K562 (cell line): ENCODE measurements around the gene ANO2. TPM values are rescaled to one million over a fixed set of nuclear protein-coding genes. Genes with fewer than 3 reads are reported as not detected.

Source experiments
- ATAC-seq: fragments of 200-7000 bp; cut with Tn5 transposase; 3 replicates; pipeline ENCODE4 v1.9.1; 2020; ENCODE audit warnings: moderate library complexity
- BruUV-seq: library from RNA; stranded (reverse); fragments of 400-500 nt; replicated peaks from 2 replicates; lab custom pipeline; 2021; lab: Mats Ljungman, UMichigan
- CTCF ChIA-PET: fragments of 300-600 bp; formaldehyde crosslinking; extraction: SDS; loops from one replicate; lab custom pipeline; 2021; ENCODE audit warnings: low intra/inter-chr PET ratio; lab: Yijun Ruan, JAX
- POLR2A ChIA-PET: fragments of 300-600, 350-650 bp; sonication (Branson Sonifier 250); formaldehyde crosslinking; extraction: SDS; loops from one replicate; lab custom pipeline; 2021; ENCODE audit warnings: antibody characterized with exemption, inconsistent platforms; lab: Yijun Ruan, JAX
- DNase-seq, 4 experiments: peaks; one replicate each; pipeline versions ENCODE4 v3.0.0 to v3.0.0-alpha.2; 2011 to 2018; ENCODE audit warnings: low spot score in 3 of 4, mixed read lengths in 3 of 4; ENCODE audit errors: extremely low read depth in 1 of 4
- FAIRE-seq: peaks from 2 replicates; lab custom pipeline; 2011; peaks lifted over from hg19 to GRCh38; lab: Jason Lieb, UNC
- H2AFZ ChIP-seq: 2 replicates; pipeline ENCODE4 v1.6.0; 2011; ENCODE audit warnings: low read depth, low read length, control low read depth, inconsistent platforms
- H3K27ac ChIP-seq: fragments of 200-600 bp; 3 replicates; pipeline ENCODE4 v1.8.0; 2011; ENCODE audit warnings: low read depth, mild to moderate bottlenecking, control low read depth, inconsistent platforms, low read length, moderate library complexity, mixed read lengths; ENCODE audit errors: extremely low read depth
- H3K27me3 ChIP-seq, 2 experiments: fragments of 300-600 bp in 1 of 2; 2 replicates in 1 of 2; 3 replicates in 1 of 2; pipeline versions ENCODE4 v1.6.0 to v1.8.0; 2011; ENCODE audit warnings: inconsistent platforms in 2 of 2, low read length in 2 of 2, mild to moderate bottlenecking in 1 of 2, mixed read lengths in 1 of 2, moderate library complexity in 1 of 2; ENCODE audit not compliant: control insufficient read depth in 2 of 2, insufficient read depth in 2 of 2
- H3K36me3 ChIP-seq: fragments of 300-600 bp; 3 replicates; pipeline ENCODE4 v1.8.0; 2011; ENCODE audit warnings: mild to moderate bottlenecking, low read length, inconsistent platforms; ENCODE audit not compliant: control insufficient read depth, insufficient read depth
- H3K4me1 ChIP-seq, 2 experiments: fragments of 200-600 bp in 1 of 2; replicated peaks in 1 of 2; 2 replicates in 1 of 2; 3 replicates in 1 of 2; pipeline versions ENCODE4 v1.5.1 to v1.8.0; 2011; ENCODE audit warnings: inconsistent platforms in 2 of 2, low read length in 2 of 2, mild to moderate bottlenecking in 1 of 2, mixed read lengths in 1 of 2, moderate library complexity in 1 of 2; ENCODE audit not compliant: control insufficient read depth in 2 of 2, insufficient read depth in 2 of 2
- H3K4me2 ChIP-seq: 2 replicates; pipeline ENCODE4 v1.6.1; 2011; ENCODE audit warnings: low read length, control low read depth, inconsistent platforms, mixed read lengths; ENCODE audit not compliant: insufficient read depth
- H3K4me3 ChIP-seq: fragments of 200-600 bp; sonication (generic), shearing (Covaris generic); 2 replicates; pipeline ENCODE4 v1.5.1; 2016; ENCODE audit warnings: control low read depth, inconsistent platforms
- H3K79me2 ChIP-seq: fragments of 200-600 bp; 3 replicates; pipeline ENCODE4 v1.8.0; 2011; ENCODE audit warnings: low read length, inconsistent platforms; ENCODE audit not compliant: control insufficient read depth, insufficient read depth
- H3K9ac ChIP-seq, 2 experiments: 2 replicates each; pipeline versions ENCODE4 v1.6.0 to v1.6.1; 2011; ENCODE audit warnings: low read depth in 2 of 2, low read length in 2 of 2, control low read depth in 1 of 2, inconsistent platforms in 1 of 2, mild to moderate bottlenecking in 1 of 2, mixed read lengths in 1 of 2; ENCODE audit not compliant: insufficient read depth in 1 of 2
- H3K9me1 ChIP-seq: one replicate; pipeline ENCODE4 v1.6.0; 2011; ENCODE audit warnings: inconsistent platforms, mild to moderate bottlenecking, low read length, moderate library complexity; ENCODE audit not compliant: control insufficient read depth, insufficient read depth
- H3K9me3 ChIP-seq: replicated peaks from 2 replicates; pipeline ENCODE4 v1.5.1; 2011; ENCODE audit warnings: low read depth, low read length, inconsistent platforms; ENCODE audit not compliant: control insufficient read depth, insufficient read depth
- H4K20me1 ChIP-seq: replicated peaks from 2 replicates; pipeline ENCODE4 v1.6.1; 2011; ENCODE audit warnings: low read length, inconsistent platforms, mixed read lengths; ENCODE audit not compliant: control insufficient read depth, insufficient read depth
- ELK1 ChIP-seq: sonication (generic); formaldehyde crosslinking; IDR thresholded peaks from 2 replicates; pipeline ENCODE4 v1.8.1; 2022; ENCODE audit warnings: missing genetic modification reagents
- HMGXB4 ChIP-seq: sonication (generic); formaldehyde crosslinking; IDR thresholded peaks from 2 replicates; pipeline ENCODE4 v1.8.1; 2023; ENCODE audit warnings: mild to moderate bottlenecking, missing genetic modification reagents
- KAT8 ChIP-seq: fragments of 450-650 bp; IDR thresholded peaks from 2 replicates; pipeline ENCODE4 v1.6.1; 2016; ENCODE audit warnings: low read depth, mild to moderate bottlenecking
- MCM5 ChIP-seq: fragments of 450-650 bp; IDR thresholded peaks from 2 replicates; pipeline ENCODE4 v1.6.1; 2016; ENCODE audit warnings: low read depth
- MECOM ChIP-seq: fragments of 250-450 bp; sonication (Bioruptor Pico); IDR thresholded peaks from 2 replicates; pipeline ENCODE4 v1.8.0; 2022; ENCODE audit warnings: inconsistent platforms
- NFXL1 ChIP-seq: fragments of 450-650 bp; formaldehyde crosslinking; IDR thresholded peaks from 2 replicates; pipeline ENCODE4 v1.4.0; 2021; ENCODE audit warnings: mild to moderate bottlenecking
- NUFIP1 ChIP-seq: fragments of 450-650 bp; IDR thresholded peaks from 2 replicates; pipeline ENCODE4 v1.6.1; 2018; ENCODE audit not compliant: partially characterized antibody
- RREB1 ChIP-seq: fragments of 250-450 bp; sonication (Bioruptor Pico); IDR thresholded peaks from 2 replicates; pipeline ENCODE4 v1.4.0; 2020
- SIX5 ChIP-seq, 2 experiments: IDR thresholded peaks; 2 replicates each; pipeline ENCODE4 v1.6.1; 2011; ENCODE audit warnings: low read length in 2 of 2, borderline replicate concordance in 1 of 2, low read depth in 1 of 2, mild to moderate bottlenecking in 1 of 2, moderate library complexity in 1 of 2; ENCODE audit not compliant: insufficient read depth in 1 of 2
- SMAD2 ChIP-seq: fragments of 150-350 bp; IDR thresholded peaks from 2 replicates; pipeline ENCODE4 v1.6.1; 2014; ENCODE audit warnings: low read depth, mild to moderate bottlenecking, low read length
- SMARCE1 ChIP-seq: fragments of 450-650 bp; IDR thresholded peaks from 2 replicates; pipeline ENCODE4 v1.7.1; 2016; ENCODE audit warnings: mild to moderate bottlenecking
- SOX6 ChIP-seq: fragments of 450-650 bp; IDR thresholded peaks from 2 replicates; pipeline ENCODE4 v1.6.1; 2014; ENCODE audit warnings: mild to moderate bottlenecking
- TCF7L2 ChIP-seq: fragments of 150-350 bp; IDR thresholded peaks from 2 replicates; pipeline ENCODE4 v1.6.1; 2016; ENCODE audit warnings: low read depth, mild to moderate bottlenecking, low read length, moderate library complexity
- ZFPM2 ChIP-seq: fragments of 250-450 bp; sonication (Bioruptor Pico); IDR thresholded peaks from 2 replicates; pipeline ENCODE4 v1.5.1; 2022; ENCODE audit warnings: mild to moderate bottlenecking
- ZFX ChIP-seq: sonication (generic); formaldehyde crosslinking; IDR thresholded peaks from 2 replicates; pipeline ENCODE4 v1.8.0; 2022; ENCODE audit warnings: mild to moderate bottlenecking, missing genetic modification reagents, moderate library complexity
- ZNF165 ChIP-seq: fragments of 250-450 bp; sonication (Bioruptor Pico); IDR thresholded peaks from 2 replicates; pipeline ENCODE4 v1.4.0; 2020; ENCODE audit warnings: borderline replicate concordance
- WGBS: fragments of 100-300 bp; shearing (Covaris generic); methylation state at CpG from one replicate; pipeline ENCODE4 v1.1.6; 2016; ENCODE audit warnings: low coverage, mixed read lengths; ENCODE audit not compliant: insufficient coverage; ENCODE audit errors: missing lambda C conversion rate; 5-methylcytosine and 5-hydroxymethylcytosine counted together
- in situ Hi-C: fragments of 300-500 bp; cut with MboI; formaldehyde crosslinking; loops from 4 replicates; pipeline ENCODE4 v1.15.0; 2018; ENCODE audit warnings: inconsistent platforms, mixed read lengths
- intact Hi-C: fragments of 100-400 bp; cut with micrococcal nuclease; formaldehyde crosslinking; loops from 2 replicates; pipeline ENCODE4 v1.14.2; 2022
- polyA plus RNA-seq, 8 experiments: library from polyadenylated mRNA; depleted of rRNA in 4 of 8; stranded (reverse) in 5 of 8; unstranded in 3 of 8; fragments of >200 nt; fragmentation: Nextera tagmentation in 2 of 8; fragmentation: Illumina TruSeq in 1 of 8; extraction: Ambion mirVana in 2 of 8; extraction: Trizol in 1 of 8; gene quantifications; 2 replicates each; pipeline versions ENCODE4 v1.2.1 to v1.2.3, GENCODE V29; 2011 to 2014; ENCODE audit warnings: inconsistent platforms in 1 of 8, missing spikeins in 1 of 8
- total RNA-seq, 7 experiments: library from RNA; depleted of rRNA in 6 of 7; stranded (reverse); fragments of >200 nt in 6 of 7; fragmentation: Illumina TruSeq in 2 of 7; extraction: Trizol in 2 of 7; gene quantifications; 2 replicates each; pipeline versions ENCODE4 v1.2.1 to v1.2.3, GENCODE V29; 2011 to 2021; ENCODE audit warnings: low replicate concordance in 1 of 7

The ANO2 gene
- total and polyA plus RNA-seq, 9 of the 15 experiments (the other 6 are each of a cell fraction or from before 2014, with no cell fraction given): 0.64 TPM; not detected in 8

GRCh38 chr12:5705791-5706190, 239.3 kb downstream of the ANO2 start:
- no peaks in the 10 kb centered on the region for H3K27me3 ChIP-seq
- DNase-seq (no peak), ATAC-seq (no peak), FAIRE-seq (no peak)
- intact Hi-C loops: no loop called here
- POLR2A ChIA-PET: no interaction called here
- no peak for TF ChIP-seq SOX6
- TF ChIP-seq NFXL1: no peak
- no peak for TF ChIP-seq ZNF165 (CRISPR knock-in tag)
- no peak for TF ChIP-seq NUFIP1
- no peak for TF ChIP-seq TCF7L2
- TF ChIP-seq RREB1 (CRISPR knock-in tag): no peak
- TF ChIP-seq SMARCE1: no peak
- no peak for TF ChIP-seq ELK1
- no peak for TF ChIP-seq ZFX (CRISPR knock-in tag)
- TF ChIP-seq HMGXB4 (CRISPR knock-in tag): no peak
- no peak for TF ChIP-seq ZFPM2
- no peak for TF ChIP-seq SMAD2
- TF ChIP-seq MECOM (CRISPR knock-in tag): no peak
- no peak for TF ChIP-seq MCM5
- no peak for TF ChIP-seq SIX5 (IDR thresholded peaks at IDR 0.05; ENCODE audit: borderline replicate concordance in 1 of 2, insufficient read depth in 1 of 2, low read depth in 1 of 2, low read length in 2 of 2)
- no peak for TF ChIP-seq KAT8
- H3K79me2 ChIP-seq: no peaks in the 10 kb centered on the region
- WGBS: 9% methylated on average over 6 of the region's 9 CpGs
- H4K20me1 ChIP-seq: no peaks in the 10 kb centered on the region
- no peak overlapping the region for H3K4me2 ChIP-seq
- H3K36me3 ChIP-seq: no peaks in the 10 kb centered on the region
- no peaks in the 10 kb centered on the region; a peak in 1 of 5 replicates for H3K4me1 ChIP-seq
- H3K4me3 ChIP-seq: no peak overlapping the region
- H3K27ac ChIP-seq: no peak overlapping the region
- in situ Hi-C loops: no loop called here
- H3K9ac ChIP-seq: no peak overlapping the region
- CTCF ChIA-PET: no interaction called here
- no peaks in the 10 kb centered on the region for H3K9me1 ChIP-seq
- BruUV-seq: no TSS peak
- no peak overlapping the region for H2AFZ ChIP-seq
- H3K9me3 ChIP-seq: no peaks in the 10 kb centered on the region
